NCI-H748 treated with DMSO at 0.1 percent for 48 hours (cell line): ENCODE results near the gene AMOTL2.
A peak's percentile ranks its signal among the peaks of the same experiment; 100 is the strongest.

Experiments used
- DNase-seq: peaks from one replicate; lab custom pipeline; 2025; lab: John Stamatoyannopoulos, UW

Gene AMOTL2

GRCh38 chr3:134334231-134334900, 39.9 kb downstream of the AMOTL2 start:
- DNase-seq, result no peak

DNA sequence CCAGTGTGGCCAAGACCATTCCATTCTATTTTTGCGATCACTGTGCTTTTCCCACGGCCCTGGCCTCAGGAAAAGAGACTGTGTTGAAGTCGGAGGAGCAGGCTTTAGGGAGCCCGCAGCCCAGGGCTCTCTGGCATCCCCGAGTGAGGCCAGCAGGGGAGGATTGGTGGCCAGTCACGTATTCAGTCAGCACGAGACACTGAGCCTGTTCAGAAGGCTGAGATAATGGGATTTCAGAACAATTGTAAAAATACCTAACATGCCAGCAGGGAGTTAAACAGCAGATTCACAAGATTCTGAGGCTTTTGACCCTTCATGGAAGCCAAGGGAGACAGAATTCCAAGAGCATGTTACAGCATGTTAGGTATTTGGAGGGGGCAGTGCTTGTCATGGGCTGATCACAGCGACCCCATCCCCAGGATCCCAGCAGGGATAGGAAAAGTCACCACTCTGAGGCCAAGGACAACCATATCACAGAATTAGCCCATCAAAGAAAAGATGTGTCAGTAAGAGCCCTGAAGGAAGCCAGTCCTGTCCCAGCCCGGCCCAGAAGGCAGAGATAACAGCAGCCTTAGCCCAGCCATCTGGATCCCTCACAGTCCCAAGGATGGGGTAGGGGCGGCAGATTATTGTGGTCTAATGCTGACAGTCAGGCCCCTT, 40.6 kb downstream of the AMOTL2 start:
- DNase-seq, result peak; percentile 13

GRCh38 chr3:134332344-134332743, 41.9 kb downstream of the AMOTL2 start:
- no peak for DNase-seq

DNA sequence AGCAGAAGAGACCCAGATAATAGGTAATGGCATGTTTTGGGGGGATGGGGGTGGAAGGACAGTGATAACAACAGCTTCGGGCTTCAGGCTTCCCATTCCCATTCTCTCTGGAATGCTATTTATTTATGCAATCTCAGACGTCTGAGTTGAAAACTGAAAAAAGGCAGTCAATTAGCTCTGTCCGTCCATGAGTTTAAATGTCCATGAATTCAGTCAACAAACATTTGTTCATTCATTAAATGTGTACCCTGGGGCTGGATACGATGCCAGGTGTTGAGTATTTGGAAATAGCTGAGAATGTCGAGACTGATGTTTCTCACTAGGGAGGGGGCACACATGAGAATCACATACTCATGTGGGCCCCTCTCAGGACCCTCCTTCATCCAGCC, 42.4 kb downstream of the AMOTL2 start:
- no peak for DNase-seq

- DNase-seq, result no peak
These were observed 43.1 kb downstream of the AMOTL2 start for GRCh38 chr3:134330883-134331810.

GRCh38 chr3:134328846-134329245, 45.4 kb downstream of the AMOTL2 start:
- DNase-seq, result no peak

GRCh38 chr3:134328147-134328591, 46.1 kb downstream of the AMOTL2 start:
- DNase-seq, result no peak

DNA sequence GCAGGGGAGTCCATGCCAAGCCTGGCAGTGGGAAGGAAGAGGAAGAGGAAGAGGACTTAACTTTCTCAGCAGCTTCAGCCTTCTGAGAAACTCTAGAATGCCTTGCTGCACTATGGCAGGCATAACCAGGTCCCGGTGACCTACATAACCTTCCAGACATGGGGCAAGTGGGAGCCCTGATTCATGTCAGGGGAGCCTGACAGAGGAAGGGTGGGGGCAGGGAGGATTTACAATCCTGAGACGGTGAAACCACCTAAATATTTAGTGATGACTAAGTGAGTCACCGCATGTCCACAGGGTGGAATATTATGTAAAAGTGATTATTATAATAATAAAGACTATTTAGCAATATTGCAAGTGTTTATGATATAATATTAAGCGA, 46.7 kb downstream of the AMOTL2 start:
- DNase-seq, result no peak

GRCh38 chr3:134326760-134327593, 47.3 kb downstream of the AMOTL2 start:
- DNase-seq, result no peak

- no peak for DNase-seq
These were observed 48.1 kb downstream of the AMOTL2 start for GRCh38 chr3:134326126-134326525.

DNA sequence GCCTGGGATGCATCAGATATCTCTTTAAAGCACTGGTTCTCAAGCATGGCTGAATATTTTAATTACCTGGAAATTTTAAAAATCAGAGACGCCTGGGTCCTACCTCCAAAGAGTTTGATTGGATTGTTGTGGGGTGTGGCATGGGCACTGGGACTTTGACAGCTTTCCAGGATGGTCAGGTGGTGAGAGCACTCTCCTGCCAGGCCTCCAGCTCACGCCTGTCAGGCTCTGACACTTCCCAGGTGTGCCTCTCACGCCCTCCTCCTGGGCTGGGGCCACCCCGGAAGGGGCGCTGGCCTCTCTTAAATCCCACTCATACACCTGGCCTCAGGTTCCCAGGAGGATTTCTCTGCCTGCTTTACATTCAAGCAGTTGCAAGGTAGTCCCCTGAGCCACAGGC, 48.5 kb downstream of the AMOTL2 start:
- DNase-seq, result no peak

DNA sequence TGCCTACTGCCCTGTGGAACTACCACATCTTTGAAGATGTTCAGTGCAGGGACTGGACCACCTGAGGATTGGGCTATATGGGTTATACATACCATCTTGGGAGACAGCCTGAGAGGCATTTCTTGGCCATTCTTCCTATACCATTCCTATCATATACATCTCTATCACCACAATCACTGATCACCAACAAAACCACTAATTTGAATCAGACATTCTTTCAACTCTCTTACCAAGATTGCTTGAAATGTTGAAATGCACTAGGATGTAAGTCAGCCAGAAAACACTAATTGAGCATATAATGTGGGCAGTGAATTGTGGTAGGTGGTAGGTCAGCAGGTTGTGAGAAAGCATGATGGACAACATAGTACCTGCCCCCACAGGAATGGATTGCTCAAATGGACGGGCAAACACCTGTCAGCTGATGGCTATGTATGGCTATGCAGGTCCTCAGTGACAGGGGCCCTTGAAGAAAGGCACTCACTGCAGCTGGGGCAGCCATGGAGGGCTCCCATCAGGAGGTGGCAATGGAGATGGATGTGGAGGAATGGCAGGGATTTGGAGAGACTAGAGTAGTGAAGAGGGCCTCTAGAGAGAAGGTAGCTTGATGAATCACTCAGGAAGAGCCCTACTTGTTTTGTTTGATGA, 49.1 kb downstream of the AMOTL2 start:
- no peak for DNase-seq

- DNase-seq, result no peak
These were observed 50.0 kb downstream of the AMOTL2 start for GRCh38 chr3:134323966-134324962.

DNA sequence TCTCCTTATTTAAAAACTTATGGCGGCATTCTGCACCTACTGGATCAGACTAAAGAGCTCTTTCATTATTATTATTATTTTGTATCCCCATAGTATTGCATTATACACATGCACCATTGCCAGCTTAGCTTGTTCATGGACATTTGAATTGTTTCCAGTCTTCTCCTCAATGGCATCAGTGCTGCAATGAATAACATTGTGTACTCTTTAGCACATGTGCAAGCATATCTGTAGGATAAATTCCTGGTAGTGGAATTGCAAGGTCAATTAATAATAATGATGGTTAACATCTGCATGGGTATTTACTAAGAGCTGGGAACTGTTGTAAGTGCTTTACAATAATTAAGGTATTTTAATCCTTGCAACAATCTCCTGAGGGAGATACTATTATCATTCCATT, 52.0 kb downstream of the AMOTL2 start:
- no peak for DNase-seq

GRCh38 chr3:134320749-134321148, 53.5 kb downstream of the AMOTL2 start:
- no peak for DNase-seq

- DNase-seq, result no peak
These were observed 54.3 kb downstream of the AMOTL2 start for GRCh38 chr3:134319931-134320330.

GRCh38 chr3:134318166-134318565, 56.1 kb downstream of the AMOTL2 start:
- no peak for DNase-seq

- DNase-seq, result no peak
These were observed 56.9 kb downstream of the AMOTL2 start for GRCh38 chr3:134317106-134317947.
